A549 (cell line): ENCODE results near the gene PURB.

ENCODE experiments used
- CEBPB ChIP-seq, 2 experiments: fragments of >200 bp in 1 of 2; sonication (Bioruptor Twin) in 1 of 2; formaldehyde crosslinking in 1 of 2; IDR thresholded peaks; 2 replicates each; pipeline ENCODE4 v1.6.1; 2012 to 2016
- ELK1 ChIP-seq: fragments of 150-350 bp; IDR thresholded peaks from 2 replicates; pipeline ENCODE4 v1.6.1; 2014; ENCODE audit warnings: low read depth, mild to moderate bottlenecking, low read length
- HOXA7 ChIP-seq: fragments of 250-450 bp; sonication (Bioruptor Pico); IDR thresholded peaks from 2 replicates; pipeline ENCODE4 v1.5.0; 2020; ENCODE audit warnings: mild to moderate bottlenecking, moderate library complexity
- NR3C1 ChIP-seq: fragments of >200 bp; sonication (Bioruptor Twin); formaldehyde crosslinking; IDR thresholded peaks from 3 replicates; pipeline ENCODE4 v1.6.1; 2017
- POLR2A ChIP-seq: IDR thresholded peaks from 2 replicates; pipeline ENCODE4 v1.6.1; 2012; ENCODE audit warnings: mild to moderate bottlenecking, low read length
- RAD21 ChIP-seq, 2 experiments: fragments of >200 bp in 1 of 2; sonication (Bioruptor Twin) in 1 of 2; formaldehyde crosslinking in 1 of 2; IDR thresholded peaks in 1 of 2; conservative IDR thresholded peaks in 1 of 2; 2 replicates in 1 of 2; 3 replicates in 1 of 2; pipeline ENCODE4 v1.6.1; 2012 to 2018; ENCODE audit warnings: inconsistent platforms in 1 of 2
- RNF2 ChIP-seq: fragments of 200-600 bp; sonication (generic); IDR thresholded peaks from 2 replicates; pipeline ENCODE4 v1.6.1; 2016; ENCODE audit warnings: low read depth, mild to moderate bottlenecking, antibody characterized with exemption, moderate library complexity, borderline replicate concordance
- TF ChIP-seq, protein P1 (sequence below): fragments of >200 bp; sonication (Bioruptor Twin); formaldehyde crosslinking; IDR thresholded peaks from 3 replicates; pipeline ENCODE4 v1.5.1; 2016
- TF ChIP-seq, protein P2 (sequence below): IDR thresholded peaks from 2 replicates; pipeline ENCODE4 v1.6.1; 2012

DNA sequence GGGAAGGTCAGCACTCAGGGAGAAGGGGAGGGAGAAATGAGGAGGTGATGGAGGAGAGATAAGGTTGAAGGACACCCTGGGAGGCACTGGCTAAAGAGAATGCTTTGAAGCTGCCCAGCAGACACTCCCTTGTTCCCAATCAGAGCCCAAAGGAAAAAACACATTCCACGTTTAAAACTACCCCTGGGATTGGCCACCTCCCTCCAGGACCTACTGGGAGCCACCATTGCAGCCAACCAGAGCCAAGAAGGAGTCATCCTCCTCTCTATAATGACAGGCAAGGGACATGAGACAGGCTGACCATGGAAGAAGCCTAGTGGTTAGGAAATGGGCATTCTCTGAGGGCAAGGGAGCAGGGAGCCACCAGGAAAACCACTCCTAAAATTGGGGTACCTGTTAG, 49.7 kb upstream of the PURB start:
- no peak for TF ChIP-seq NR3C1
- no peak for TF ChIP-seq HOXA7 (CRISPR knock-in tag)
- TF ChIP-seq, protein P1, sequence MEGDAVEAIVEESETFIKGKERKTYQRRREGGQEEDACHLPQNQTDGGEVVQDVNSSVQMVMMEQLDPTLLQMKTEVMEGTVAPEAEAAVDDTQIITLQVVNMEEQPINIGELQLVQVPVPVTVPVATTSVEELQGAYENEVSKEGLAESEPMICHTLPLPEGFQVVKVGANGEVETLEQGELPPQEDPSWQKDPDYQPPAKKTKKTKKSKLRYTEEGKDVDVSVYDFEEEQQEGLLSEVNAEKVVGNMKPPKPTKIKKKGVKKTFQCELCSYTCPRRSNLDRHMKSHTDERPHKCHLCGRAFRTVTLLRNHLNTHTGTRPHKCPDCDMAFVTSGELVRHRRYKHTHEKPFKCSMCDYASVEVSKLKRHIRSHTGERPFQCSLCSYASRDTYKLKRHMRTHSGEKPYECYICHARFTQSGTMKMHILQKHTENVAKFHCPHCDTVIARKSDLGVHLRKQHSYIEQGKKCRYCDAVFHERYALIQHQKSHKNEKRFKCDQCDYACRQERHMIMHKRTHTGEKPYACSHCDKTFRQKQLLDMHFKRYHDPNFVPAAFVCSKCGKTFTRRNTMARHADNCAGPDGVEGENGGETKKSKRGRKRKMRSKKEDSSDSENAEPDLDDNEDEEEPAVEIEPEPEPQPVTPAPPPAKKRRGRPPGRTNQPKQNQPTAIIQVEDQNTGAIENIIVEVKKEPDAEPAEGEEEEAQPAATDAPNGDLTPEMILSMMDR, result no peak
- TF ChIP-seq RAD21 (conservative IDR thresholded peaks at IDR 0.05 in 1 of 2, IDR thresholded peaks at IDR 0.05 in 1 of 2), result no peak
- no peak for TF ChIP-seq RNF2
- TF ChIP-seq POLR2A, result no peak
- TF ChIP-seq, protein P2, sequence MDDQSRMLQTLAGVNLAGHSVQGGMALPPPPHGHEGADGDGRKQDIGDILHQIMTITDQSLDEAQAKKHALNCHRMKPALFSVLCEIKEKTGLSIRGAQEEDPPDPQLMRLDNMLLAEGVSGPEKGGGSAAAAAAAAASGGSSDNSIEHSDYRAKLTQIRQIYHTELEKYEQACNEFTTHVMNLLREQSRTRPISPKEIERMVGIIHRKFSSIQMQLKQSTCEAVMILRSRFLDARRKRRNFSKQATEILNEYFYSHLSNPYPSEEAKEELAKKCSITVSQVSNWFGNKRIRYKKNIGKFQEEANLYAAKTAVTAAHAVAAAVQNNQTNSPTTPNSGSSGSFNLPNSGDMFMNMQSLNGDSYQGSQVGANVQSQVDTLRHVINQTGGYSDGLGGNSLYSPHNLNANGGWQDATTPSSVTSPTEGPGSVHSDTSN, result no peak
- TF ChIP-seq ELK1, result no peak
- no peak for TF ChIP-seq CEBPB (IDR thresholded peaks at IDR 0.05)
